Stimulated activated CD8-positive, alpha-beta memory T cell treated with anti-CD3 and anti-CD28 coated beads, Interleukin-7, amount 100 ng/mL, for 24 hours (primary cell): Measurements from ENCODE around the gene CLEC2A.

Experiments
- DNase-seq: peaks from one replicate; pipeline ENCODE4 v3.0.0-alpha.2; 2020; ENCODE audit warnings: low read depth

The CLEC2A gene

DNA sequence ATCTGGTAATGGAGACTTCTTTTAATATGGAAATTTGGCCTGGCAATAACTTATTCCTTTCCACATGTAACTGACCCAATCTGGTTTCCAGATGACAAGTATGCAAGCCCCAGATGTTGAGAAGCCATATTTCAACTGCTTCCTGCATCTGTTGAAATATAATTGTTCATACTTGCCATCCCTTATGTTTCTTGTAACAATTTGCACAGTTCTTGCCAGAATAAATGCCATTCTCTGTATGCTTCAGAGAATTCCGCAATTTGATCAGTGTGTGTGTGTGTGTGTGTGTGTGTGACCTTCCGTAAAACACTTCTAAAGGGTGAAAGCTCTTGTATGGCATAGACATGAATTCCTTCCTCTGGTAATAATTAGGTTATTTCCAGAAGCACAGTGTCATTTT, 1.8 kb upstream of the CLEC2A start:
- no peak for DNase-seq

DNA sequence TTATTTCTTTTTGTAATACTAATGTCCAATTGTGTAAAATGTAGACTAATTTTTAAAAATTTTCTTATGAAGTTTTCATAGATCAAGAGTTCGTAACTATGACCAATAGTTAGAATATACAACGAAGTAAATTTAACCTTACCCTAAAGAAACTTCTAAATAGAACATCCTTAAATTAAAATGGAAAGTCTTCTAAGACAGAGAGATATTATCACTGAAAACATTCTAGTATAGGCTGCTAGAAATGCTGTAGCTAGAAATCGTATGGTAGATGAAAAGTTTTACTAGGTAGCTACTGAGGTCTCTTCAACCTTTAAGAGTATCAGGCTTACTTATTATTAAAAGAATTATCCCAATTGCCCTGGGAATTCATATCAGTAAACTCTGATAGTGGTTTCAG, 925 bp downstream of the CLEC2A start:
- no peak for DNase-seq

DNA sequence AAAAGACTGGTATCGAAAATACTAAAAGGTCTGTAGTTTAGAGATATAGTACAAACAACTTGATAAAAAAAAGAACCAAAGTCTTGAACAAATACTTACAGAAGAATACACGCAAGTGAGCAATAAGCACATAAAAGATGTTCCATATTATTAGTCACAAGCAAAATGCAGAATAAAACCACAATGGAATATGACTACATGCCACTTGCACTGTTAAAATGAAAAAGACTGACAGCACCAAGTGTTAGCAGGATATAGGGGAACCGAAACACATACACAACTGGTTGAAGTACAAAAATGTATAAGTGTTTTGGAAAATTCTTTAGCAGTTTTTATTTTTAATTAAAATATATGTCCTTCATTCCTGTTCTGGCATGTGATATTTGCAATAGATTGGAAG, 3.6 kb downstream of the CLEC2A start:
- DNase-seq: no peak

DNA sequence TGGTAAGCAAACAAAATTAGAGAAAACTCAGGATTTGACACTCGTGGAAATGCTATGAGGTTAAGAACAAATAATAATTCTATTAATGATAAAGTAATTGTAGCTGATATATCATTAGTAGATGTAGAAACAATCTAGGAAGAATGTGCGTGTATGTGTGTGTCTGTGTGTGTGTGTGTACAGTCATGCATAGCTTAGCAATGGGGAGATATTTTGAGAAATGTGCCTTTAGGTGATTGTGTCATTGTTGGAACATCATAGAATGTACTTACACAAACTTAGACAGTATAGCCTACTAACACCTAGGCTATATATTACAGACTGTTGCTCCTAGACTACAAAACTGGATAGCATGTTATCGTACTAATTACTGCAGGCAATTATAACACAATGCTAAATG, 5.3 kb downstream of the CLEC2A start:
- no peak for DNase-seq

DNA sequence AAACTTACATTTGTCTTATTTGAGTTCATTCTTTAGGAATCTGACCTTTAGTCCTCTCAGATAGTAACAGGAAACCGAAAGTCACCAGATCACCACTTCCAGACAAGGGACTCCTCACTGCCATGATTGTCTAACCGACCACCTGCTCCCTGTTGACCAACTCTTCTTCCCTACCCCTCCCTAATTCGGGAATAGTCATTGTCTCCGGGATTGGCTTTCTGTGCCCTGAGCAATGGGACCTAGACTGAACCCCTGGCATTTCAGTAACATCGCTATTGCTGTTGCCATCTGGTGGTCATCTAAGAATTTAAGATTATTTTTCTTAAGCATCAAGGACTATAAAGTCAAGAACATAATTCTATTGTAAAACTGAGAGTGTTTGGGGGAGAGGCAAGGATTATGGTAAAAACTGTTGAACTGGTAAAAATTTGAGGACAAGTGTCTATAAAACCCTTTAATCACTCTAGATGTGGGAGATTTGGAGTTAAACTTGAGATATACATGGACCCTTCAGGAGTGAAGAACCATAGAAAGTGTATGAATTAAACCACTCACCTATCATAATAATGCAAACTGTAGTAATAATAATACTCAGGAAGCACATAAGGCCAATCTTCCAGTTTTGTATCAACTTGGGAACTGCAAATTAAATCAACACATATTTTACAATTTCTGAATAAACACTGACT, 6.3 kb downstream of the CLEC2A start:
- no peak for DNase-seq

DNA sequence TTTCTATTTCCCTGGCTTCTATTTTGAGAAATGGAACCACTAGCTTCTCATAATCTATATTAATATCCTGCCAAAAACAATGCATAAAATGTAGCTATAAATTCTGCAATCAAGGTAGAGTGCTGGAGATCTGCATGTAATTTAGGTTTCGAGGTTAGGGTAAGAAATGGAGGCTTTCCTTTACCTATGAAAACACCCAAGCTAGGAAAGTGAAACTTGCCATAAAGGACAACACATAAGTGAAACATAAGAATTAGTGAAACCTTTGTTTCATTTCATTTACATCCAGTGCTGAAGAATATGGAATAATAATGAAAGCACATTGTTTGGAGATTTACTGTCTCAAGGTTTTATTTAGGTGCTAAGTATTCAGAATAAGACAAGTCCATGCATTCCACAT, 9.7 kb downstream of the CLEC2A start:
- DNase-seq: no peak

DNA sequence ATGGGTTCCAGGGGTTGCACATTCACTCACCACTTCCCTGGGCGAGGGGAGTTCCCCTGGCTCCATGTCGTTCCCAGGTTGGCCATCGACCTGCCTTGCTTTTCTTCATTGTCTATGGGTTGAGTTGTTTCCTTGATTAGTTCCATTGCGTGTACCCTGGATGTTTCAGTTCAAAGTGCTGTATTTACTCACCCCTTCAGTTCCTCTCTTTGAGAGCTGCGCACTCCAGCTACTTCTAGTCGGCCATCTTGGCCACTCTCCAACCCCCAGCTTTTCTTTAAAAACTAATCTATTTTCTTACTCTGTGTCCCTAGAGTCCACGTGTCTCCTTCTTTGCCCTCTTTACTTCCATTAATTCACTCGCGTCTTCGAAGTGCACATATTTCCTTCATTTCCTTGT, 11.7 kb downstream of the CLEC2A start:
- DNase-seq: no peak

DNA sequence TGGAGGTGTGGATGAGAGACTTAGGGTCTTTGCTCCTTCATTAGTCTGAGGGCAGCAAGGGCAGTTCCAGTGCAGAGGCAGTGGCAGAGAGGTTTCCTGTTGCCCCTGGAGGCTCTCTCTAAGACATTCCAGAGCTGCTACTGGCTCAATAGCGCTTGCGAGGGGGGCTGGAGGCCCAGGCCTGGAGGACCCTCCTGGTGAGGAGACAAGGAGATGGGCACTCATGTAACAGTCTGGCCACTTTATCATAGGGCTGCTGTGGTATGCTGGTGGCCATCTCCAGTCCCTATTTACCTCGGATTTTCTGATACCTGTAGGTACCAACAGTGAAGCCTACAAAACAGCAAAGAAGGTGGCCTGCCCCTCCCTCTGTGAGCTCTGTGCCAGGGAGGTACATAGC, 12.7 kb downstream of the CLEC2A start:
- DNase-seq: no peak

DNA sequence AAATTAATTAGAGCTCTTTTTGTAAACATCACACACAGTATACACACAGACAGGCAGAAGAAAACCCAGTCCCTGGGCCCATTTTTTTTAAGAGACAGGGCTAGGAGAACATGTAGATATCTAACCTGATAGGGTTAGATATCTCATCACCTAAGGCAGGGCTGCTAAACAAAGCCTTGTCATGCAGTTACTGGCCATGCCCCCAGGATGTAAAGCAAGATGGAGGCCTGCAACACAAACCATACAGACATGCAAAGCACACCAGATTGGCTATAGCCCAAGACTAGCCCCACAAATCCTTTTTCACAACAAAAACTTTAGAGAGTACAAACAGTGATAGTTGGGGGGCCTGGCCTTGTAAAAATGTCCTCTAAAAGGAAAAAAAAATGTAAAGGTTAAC, 20.5 kb downstream of the CLEC2A start:
- no peak for DNase-seq

DNA sequence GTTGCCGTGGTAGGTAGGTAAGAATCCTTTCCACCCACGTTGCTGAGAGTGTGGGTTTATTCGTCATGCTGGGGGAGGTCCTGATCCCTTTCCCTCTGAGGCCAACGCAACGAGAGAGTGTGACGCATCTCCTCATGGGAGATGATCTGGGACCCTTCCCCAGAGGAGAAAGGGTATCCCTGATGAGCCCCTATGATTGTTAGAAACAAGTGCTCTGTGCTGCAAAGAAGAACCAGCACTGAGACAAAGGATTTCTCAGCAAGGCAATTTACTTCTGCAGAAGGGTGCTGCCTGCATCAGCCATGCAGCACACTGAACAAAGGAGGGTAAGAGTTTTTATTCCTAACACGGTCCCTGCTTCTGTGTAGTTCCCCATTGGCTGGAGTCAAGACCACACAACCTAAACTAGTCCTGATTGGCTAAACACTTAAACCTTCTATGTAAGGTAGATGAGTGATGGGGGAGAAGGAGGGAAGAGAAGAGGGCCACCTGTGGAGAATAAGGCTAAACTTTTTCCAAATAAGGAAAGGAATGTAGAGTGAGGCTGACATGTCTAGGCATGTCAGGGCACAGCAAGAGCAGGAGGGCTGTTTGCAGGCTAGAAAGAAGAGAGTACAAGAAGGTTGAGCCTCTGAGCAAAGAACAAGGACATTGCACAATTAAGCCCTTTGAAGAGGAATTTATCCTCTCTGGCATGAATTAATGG, 21.3 kb downstream of the CLEC2A start:
- DNase-seq: no peak

DNA sequence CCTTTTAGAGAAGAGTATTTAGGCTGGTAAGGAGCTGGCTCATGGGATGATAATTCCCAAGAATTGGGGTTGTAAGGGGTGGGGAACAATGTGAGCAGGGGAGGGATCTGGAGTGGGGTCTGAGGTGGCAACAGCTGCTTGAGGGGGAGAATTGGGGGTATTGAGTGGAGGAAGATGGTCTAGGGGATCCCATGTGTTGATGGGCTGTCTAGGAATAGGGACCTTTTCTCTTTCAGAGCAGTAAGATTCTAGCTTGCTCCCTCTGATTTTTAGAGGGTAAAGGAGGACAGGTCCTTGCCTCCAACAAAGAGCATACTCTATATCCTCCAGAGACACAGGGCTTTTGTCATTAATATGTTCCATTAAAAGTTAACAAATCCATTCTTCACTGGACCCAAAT, 22.4 kb downstream of the CLEC2A start:
- no peak for DNase-seq

DNA sequence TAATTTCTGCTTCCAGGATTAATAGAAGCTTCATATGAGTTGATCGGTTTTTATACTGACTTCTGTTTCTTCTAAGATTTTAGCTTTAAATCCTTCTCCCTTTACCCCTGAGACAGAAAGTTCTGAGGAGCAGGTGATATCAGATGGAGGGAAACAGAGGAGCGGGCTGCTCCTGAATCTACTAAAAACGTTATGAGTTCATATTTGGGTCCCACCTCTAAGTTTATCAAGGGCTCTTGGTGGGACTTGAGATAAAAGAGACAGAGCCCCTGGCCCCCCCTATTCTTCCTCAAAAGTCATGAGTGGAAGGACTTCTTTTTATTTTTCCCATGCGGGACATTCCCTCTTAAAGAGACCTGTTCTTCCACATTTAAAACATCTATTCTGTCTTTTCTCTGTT, 23.8 kb downstream of the CLEC2A start:
- no peak for DNase-seq

DNA sequence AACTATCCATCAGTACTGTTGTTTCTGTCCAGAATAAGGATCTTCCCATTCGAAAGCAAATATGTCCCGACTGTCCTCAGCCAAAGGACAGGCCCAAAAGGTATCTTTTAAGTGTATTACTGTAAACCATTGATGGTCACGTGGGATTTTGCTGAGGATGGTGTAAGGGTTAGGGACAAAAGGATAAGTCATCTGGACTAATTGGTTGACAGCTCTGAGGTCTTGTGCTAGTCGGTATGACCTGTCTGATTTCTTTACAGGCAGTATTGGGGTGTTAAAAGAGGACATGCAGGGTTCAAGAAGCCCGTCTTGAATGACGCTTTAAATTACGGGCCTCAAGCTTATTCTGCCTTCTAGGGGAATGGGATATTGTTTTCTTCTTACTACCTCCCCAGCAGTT, 24.4 kb downstream of the CLEC2A start:
- no peak for DNase-seq

DNA sequence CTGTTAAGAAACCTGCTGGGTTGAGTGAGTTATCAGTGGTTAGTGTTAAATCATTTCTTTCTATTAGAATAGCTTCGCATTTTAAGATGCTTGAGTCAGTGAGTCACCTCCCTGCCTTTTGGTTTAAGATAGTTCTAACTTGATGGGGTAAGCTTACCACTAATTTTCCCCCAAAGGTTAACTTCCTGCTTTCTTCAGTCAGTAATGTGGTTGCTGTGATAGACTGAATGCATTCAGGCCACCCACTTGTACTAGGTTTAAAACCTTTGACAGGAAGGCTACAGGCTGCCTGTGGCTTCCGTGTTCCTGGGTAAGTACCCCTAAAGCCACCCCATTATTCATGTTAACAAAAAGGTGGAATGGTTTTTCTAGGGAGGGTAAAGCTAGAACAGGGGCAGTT, 25.3 kb downstream of the CLEC2A start:
- DNase-seq: no peak

DNA sequence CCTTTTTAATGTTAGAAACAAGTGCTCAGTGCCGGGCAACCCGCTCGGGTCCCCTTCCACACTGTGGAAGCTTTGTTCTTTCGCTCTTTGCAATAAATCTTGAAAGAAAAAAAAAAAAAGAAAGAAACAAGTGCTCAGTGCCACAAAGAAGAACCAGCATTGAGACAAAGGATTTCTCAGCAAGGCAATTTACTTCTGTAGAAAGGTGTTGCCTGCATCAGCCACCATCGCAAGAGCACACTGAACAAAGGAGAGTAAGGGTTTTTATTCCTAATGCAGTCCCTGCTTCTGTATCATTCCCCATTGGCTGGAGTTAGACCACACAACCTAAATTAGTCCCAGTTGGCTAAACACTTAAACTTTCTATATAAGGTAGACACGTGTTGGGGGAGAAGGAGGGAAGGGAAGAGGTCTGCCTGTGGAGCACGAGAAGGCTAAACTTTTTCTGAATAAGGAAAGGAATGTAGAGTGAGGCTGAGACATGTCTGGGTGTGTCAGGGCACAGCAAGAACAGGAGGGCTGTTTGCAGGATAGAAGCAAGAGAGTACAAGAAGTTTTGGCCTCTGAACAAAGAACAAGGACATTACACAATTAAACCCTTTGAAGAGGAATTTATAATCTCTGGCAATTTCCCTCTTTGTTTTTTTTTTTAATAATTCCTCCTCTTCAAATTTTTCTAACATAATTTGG, 29.5 kb downstream of the CLEC2A start:
- no peak for DNase-seq

DNA sequence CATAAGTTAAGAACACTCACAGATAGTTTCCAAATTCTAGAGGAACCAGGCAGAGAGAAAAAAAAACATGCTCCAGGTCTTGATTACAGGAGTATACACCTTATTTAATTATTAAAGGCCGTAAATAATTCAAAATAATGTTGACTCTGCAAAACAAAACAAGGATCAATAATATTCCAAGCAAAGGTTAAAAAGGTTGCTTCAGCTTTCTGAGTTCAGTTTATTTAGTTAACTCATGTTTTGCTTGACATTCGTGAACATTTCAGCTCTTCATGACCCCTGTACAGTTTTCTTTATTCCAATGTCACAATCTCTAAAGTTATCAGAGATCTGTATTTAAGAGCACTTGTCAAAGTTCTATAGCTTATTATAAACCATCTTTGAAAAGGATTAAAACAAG, 31.2 kb downstream of the CLEC2A start:
- no peak for DNase-seq

DNA sequence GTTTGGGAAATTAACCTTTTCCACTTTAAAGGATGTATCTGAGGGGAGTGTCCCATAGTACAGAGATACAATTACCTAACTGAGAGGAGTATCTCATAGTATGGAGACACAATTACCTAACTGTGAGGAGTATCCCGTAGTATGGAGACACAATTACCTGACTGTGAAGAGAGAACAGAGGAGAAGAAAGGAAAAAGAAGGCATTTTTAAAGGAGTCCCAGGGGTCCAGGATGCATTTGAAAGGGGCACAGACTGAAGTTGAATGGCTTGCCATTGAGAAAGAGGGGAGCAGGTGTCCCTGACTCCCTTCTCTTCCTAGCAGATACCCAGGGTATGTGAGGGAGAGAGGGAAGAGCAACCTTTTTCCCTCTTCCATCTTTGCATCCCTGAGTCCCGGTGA, 33.0 kb downstream of the CLEC2A start:
- no peak for DNase-seq

DNA sequence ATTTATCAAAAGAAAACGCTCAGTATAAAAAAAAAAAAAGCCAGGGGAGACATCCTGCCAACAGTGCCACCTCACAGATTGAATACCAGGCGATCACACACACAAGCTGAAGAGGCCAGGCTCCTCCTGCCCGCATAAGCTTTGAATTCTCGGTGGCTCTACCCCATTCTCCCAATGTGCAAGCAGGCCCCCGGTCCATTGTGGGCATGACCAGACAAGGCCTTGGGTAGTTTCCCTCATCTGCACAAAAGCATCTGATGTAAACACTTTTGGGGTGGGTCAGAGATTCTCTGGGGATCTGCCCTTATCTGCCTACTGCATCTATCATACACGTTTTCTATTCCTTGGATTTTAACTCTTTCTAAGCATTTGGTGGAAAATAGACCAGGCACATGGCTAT, 34.6 kb downstream of the CLEC2A start:
- DNase-seq: no peak

DNA sequence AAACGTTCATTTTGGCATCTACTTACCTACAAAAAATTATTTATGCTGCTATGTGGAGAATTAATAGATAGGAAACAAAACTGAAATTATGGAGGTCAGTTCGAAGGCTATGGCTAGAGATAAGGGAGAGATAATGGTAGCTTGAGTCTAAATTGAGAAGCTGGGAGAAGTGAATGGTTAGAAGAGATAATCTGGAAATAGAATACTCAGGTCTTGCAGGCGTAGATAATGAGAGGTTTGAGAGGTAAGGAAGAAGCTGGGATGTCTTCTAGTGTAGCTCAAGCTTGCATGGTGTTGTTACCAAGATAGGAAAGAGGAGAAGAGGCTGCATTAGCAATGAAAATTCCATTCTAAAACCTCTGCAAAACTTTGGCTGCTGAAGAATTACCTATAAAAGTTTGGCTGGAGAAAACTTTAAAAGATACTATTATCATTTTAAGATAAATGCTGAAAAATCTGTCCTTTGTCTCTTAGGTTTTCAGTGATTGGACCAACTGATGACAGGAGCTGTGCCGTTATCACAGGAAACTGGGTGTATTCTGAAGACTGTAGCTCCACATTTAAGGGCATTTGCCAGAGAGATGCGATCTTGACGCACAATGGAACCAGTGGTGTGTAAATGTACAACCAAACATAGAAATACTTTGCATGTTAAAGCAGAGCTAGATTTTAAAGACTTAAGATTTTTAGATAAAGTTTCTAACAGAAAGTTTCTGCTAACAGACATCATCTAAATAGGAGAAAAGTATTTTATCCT, 36.8 kb downstream of the CLEC2A start:
- no peak for DNase-seq

DNA sequence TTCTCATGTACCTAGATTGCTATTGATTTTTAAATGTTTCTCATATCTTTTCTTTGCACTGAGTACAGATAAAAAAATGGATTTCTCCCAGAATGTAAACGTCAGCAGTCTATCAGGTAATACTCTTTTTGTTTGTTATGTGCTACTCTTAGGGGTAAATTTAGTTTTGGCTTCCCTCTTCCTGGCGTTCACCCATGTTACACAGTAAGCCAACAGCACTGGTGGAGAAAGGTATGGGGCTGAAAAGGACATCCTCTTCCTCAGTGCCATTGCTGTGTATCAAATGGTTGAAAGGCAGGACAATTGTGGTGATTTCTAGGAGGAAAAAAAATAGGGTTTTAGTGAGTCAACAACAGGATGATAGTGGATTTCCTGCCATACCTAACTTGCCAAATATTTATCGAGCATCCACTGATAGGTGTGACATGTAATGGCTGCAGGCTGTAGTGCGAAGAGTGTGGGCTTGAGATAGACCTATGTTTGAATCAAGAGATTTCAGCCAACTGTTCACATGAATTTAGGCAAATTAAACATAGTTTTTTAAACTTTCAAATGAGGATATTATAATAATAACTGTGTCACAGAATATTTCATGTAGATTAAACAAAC, 43.4 kb downstream of the CLEC2A start:
- no peak for DNase-seq

DNA sequence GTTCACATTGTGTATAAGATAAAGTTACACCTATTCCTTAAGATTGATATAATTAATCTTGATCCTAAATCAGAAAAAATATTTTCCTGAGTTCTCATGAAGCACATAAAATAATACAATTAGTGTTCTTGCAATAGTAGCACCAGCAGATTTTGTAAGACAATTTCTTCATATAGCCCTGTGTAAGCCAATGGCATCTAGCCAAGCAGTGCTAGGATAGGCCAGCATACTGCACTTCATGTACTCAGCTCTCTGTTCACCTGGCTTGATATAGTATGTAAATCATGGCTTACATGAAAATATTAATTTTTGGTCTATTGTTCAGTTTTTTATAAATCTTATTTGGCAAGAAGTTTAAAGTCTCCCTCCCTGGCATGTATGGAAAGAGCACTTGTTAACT, 49.0 kb downstream of the CLEC2A start:
- no peak for DNase-seq

DNA sequence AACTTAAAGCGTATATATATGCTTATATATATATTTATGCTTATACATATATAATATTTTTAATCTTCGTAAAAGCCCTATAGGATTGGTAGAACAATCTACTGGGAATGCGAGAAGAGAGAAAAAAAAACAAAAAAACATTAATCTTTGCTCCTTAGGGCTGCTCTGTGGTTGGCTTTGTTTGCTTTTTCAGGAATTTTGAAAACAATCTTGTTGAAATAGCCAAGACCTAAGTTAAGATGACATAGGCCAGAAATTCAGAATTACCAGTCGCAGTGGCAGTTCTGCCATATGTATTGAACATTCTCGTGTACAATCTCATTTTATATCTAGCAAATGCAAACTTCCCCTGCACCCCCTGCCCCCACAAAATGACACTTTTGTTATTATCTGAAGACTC, 50.2 kb downstream of the CLEC2A start:
- no peak for DNase-seq
